GM19467 (cell line): ENCODE results near the gene C5orf58.

Source experiments
- ATAC-seq: cut with Tn5 transposase; IDR thresholded peaks from one replicate; pipeline ENCODE4 v1.9.1; 2021; ENCODE audit warnings: mild to moderate bottlenecking, moderate library complexity; ENCODE audit not compliant: unreplicated experiment

Gene C5orf58

GRCh38 chr5:170232786-170233185 is at the start of gene C5orf58:
Gene C5orf58 (plus strand): TSS chr5:170232985. CDS start chr5:170234977, 1,992 bp downstream.
- no peak for ATAC-seq

GRCh38 chr5:170183816-170184687 is 48.7 kb upstream of the C5orf58 start:
- peak; percentile 84 for ATAC-seq

- ATAC-seq = no peak
Observed at GRCh38 chr5:170184737-170185136, 48.0 kb upstream of the C5orf58 start.

DNA sequence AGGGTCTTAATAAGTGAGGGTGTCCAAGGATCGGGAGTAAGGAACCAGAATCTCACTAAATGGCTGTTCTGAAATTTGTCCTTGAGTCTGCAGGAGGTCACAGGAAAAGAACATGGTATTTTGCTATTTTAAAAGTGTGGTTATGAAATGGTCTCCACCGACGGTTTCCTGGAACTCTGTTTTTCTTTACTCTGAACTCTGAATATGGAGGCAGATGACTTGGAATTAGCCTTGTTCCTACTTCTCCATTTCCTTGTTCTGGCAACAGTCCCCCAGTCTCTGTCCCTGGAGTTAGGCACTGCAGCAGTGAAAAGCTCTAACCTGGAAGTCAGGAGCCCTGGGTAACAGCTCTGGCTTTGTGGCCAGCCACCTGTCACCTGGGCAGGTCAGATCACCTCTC is 46.6 kb upstream of the C5orf58 start:
- ATAC-seq = no peak

GRCh38 chr5:170186856-170187255 is 45.9 kb upstream of the C5orf58 start:
- no peak for ATAC-seq

DNA sequence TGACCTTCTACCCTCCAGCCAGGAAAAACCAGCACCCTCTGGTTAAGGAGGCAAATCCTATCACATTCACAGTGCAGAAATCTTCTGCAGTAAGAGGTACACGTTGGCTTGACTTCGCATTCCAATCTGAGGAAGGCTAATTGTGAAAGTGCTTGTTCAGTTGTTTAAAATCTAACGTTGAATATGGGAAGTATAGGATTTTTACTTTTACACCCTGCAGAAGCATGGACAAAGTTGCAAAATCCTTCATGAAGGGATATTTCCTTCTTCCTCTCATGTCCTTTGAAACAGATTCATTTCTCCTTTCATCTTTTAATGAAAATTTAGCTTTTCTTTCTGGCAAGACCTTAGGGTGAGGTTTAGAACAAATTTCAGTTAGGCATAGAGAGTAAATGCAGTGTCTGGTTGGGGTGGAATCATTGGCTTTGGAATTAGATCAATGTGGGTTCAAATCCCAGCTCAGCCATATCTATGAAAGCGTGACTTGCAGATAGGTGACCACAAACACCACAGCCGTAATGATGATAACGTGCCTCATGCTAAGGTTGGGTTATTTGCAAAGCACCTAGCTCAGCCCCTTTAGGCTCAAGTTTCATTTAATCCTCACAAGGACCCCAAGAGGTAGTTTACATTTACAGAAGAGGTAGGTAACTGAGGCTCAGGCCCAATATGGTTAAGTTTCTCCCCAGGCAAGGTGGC is 42.2 kb upstream of the C5orf58 start:
- no peak for ATAC-seq

- ATAC-seq = no peak
Observed at GRCh38 chr5:170192829-170193228, 40.0 kb upstream of the C5orf58 start.

GRCh38 chr5:170195961-170196360 is 36.8 kb upstream of the C5orf58 start:
- ATAC-seq = no peak

DNA sequence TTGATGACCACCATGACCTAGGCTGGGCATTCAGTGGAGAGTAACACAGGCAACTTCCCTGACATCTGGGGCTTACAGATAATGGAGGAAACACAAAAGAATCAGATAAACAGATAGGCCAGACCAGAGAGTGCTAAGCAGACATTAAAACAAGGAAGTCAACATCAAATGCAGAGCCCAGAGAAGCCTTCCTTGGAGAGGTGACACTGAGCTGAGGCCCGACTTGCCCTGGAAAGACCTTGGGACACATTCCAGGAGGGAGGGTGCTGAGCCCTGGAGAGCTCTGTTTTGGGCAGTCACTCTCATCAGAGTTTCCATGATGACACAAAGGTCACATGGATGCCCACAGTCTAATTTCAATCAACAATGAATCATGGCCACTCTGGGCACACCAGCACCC is 31.9 kb upstream of the C5orf58 start:
- no peak for ATAC-seq

GRCh38 chr5:170201311-170201710 is 31.5 kb upstream of the C5orf58 start:
- ATAC-seq = no peak

DNA sequence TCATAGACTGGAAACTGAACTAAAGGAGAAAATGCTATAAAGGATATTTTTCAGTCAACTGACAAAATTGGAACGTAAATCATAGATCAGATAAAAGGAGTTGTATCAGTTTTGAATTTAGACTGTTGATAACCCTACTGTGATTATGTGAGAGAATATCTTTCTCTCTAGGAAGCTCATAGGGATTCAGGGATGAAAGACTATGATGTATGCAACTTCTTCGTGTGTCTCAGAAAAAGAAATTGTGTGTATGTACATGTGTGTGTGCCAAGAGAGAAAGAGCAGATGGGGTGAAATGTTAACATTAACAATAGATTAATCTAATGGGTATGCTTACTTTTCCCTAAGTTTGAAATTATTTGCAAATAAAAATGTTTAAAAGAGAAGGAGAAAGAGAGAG is 30.7 kb upstream of the C5orf58 start:
- no peak for ATAC-seq

DNA sequence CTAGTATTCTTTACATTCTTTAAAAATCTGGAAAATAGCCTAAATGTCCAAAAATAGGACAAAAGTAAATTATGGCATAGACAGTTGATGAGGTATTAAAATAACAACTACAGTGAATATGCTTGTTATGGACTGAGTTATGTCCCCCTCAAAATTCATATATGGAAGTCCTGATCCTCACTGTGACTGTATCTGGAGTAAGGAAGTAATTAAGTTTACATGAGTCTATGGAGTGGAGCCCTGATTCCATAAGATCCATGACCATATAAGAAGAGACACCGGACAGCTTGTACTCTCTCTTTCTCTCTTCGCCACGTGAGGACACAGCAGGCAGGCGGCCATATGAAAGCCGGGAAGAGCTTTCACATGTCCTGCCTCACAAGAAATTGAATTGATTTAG is 28.6 kb upstream of the C5orf58 start:
- no peak for ATAC-seq

GRCh38 chr5:170206216-170206615 is 26.6 kb upstream of the C5orf58 start:
- ATAC-seq = no peak

- no peak for ATAC-seq
Observed at GRCh38 chr5:170206958-170207357, 25.8 kb upstream of the C5orf58 start.

DNA sequence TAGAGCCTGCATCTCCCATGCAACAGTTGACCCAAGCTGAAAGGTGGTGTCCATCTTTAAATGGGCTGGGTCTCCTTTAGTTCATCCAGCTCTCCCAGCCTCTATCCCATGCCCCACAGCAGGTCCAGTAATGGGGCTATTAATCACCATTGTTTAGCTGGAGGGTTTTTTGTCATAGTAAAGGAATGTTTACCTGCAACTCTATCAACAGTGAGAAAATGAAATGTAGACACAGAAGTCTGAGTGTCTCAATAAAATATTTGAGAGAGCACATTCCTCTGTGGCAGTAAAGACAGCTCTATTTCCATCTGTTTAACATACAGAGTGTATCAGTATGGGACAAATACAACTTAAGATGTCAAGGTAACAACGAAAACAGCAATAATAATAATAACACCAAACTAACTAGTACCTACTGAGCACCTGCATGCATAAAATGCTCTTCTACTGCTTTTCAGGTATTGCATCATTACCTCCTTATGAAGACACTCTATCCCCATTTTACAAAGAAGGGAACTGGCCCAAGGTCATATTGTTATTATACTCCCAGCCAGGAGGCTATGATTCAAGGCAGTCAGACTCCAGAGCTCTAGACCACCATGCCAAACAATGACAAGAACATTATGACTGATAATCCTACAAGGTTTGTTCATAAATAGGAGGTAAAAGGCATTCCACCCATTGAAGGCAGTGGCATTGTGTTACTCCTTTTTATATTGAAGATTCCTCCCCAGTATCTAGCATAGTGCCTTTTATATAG is 21.0 kb upstream of the C5orf58 start:
- no peak for ATAC-seq

DNA sequence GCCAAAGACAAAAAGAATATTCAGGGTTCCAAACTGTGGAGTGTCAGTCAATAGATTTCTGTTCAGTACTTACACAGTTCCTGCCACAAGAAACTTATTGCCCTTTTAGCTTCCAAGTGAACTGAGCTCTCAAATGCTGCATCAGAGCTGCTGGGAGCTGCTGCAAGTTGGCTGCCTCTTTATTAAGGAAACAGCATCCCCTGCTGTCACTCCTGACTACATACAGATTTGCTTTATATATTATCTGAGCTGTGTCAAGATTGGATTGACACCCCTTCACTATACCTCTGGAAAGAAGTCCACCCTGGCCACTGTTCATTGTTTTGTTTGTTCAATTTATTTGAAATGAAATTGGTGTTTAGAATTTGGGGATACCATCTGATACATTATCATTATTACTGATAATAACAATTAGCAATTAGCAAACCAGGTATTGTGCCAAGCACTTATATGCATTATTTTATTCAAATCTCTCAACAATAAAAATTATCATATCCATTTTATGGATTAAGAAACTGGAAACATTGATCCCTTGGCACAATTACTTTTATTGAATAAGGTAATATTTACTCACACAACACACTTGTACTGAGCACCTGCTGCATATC is 16.4 kb upstream of the C5orf58 start:
- no peak for ATAC-seq

GRCh38 chr5:170217831-170218230 is 15.0 kb upstream of the C5orf58 start:
- no peak for ATAC-seq

- no peak for ATAC-seq
Observed at GRCh38 chr5:170218726-170219125, 14.1 kb upstream of the C5orf58 start.

GRCh38 chr5:170219615-170220014 is 13.2 kb upstream of the C5orf58 start:
- ATAC-seq = no peak

DNA sequence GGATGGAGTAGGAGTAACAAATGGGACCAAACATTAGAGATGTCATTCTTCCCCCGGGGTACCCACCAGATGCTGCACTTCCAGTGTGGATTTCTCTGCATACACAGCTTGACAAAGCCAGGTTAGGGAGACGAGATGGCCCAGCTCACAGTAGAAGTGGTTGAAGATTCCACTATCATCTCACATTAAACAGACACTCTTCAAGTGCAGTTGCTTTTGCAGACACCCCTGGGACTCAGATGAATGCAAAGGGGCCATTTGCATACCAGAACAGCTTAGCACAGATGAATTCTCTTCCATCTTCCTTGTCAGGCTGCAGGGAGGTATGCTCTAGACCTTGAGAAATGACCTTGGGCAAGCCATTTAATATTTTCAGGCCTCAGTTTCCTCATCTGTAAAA is 12.6 kb upstream of the C5orf58 start:
- no peak for ATAC-seq

DNA sequence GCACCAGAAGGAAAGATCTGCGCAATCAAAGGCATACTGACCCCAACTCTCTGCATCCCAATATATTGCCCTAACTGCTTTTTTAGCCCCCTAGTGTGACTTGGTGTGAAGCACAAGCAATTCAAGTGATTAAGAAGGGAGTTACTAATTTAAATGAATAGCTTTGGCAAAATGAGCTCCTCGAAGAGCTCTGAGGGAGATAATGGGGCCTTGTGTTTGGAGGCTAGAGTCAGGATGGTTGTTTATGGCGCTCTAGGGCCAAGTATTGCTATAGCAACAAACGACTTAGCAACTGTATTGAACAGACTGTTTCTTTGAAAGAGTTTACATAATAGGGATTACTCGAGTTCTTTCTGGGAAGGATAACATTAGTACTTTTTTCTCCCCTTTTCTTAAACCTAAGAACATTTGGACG is 11.5 kb upstream of the C5orf58 start:
- ATAC-seq = no peak
